GM21825 (cell line): Measurements from ENCODE around the gene TMEM108.

Experiments used
- ATAC-seq: cut with Tn5 transposase; IDR thresholded peaks from one replicate; pipeline ENCODE4 v1.9.1; 2021; ENCODE audit warnings: mild to moderate bottlenecking, moderate library complexity; ENCODE audit not compliant: unreplicated experiment

TMEM108 gene

DNA sequence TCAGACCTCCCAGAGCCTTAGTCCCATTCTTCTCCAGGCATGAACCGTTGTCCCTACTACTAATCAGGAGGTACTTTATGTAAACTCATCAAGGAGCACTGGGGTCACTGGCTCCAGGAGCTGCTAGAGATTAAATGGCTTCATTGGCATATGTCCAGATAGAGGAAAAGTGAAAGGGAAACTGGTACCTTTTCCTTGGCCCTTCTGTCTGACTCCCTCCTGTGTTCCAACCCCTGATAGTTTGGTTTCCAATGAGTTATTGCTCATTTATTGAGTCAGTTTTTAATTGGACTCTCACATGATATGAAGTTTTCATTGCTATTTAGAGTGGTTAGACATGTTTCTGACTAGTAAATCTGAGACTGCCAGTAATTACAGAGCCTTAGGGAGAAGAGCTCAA lies 231.2 kb downstream of the TMEM108 start:
- ATAC-seq = no peak

- ATAC-seq = no peak
Observed at GRCh38 chr3:133270631-133271030, 232.4 kb downstream of the TMEM108 start.

- no peak for ATAC-seq
Observed at GRCh38 chr3:133271042-133271441, 232.9 kb downstream of the TMEM108 start.

- no peak for ATAC-seq
Observed at GRCh38 chr3:133271539-133271938, 233.3 kb downstream of the TMEM108 start.

- no peak for ATAC-seq
Observed at GRCh38 chr3:133273346-133273745, 235.2 kb downstream of the TMEM108 start.

DNA sequence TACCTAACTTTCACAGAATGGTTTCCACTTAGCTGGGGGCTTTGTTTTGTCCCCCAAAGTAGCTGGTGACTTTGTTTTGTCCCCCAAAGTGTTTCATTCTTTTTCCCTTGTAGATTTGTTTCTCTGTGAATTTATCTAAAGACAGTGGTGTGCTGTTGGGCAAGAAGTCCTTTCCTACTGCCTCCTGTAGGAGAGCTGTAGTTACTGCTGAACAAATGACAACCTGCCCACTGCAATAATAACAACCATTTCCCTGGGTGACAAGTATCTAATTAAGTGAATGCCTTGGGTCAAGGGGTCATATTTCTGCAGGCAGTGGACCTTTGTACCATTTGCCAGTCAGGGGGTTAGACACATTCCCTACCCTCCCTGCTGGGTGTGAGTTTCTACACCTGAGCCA lies 236.3 kb downstream of the TMEM108 start:
- ATAC-seq = no peak

DNA sequence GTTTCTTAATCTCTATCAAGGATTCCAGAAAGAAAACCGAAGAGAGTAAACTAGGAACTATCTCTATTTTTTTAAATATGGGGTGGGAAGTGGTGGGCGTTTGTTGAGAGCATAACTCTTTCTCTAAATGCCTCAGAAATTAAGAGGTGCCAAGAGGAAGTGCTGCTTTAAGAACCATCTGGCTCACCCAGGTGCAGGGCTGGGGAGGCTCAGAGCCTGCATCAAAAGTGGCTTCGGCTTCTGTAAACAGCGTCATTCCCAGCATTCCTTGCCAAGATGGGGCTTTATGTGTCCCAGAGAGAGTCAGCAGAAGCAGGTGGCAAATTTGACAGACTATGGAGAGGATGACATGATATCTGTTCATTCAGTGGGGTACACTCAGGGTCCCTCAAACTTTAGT lies 238.4 kb downstream of the TMEM108 start:
- ATAC-seq = no peak

DNA sequence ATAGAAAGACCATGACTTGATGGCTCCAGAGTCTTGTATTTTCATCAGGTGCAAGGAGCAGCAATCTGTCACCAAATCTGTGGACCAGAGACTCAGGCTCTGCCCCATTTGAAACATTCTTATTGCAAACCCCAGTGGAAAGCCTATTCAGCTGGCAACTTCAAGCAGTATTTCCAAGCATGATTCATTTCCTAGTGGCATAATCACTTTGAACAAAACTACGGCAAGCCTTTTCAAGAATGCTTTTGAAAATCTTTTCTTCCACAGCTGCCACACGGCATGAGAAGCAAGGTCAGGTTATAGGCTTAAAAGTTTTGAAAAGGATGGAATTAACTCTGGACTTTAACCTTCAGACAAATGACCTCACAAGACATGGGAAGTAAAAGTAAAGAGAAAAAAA lies 239.6 kb downstream of the TMEM108 start:
- ATAC-seq = no peak

- no peak for ATAC-seq
Observed at GRCh38 chr3:133278260-133279043, 240.3 kb downstream of the TMEM108 start.

GRCh38 chr3:133280586-133280985 lies 242.4 kb downstream of the TMEM108 start:
- ATAC-seq = no peak

GRCh38 chr3:133282236-133282635 lies 244.0 kb downstream of the TMEM108 start:
- ATAC-seq = no peak

- no peak for ATAC-seq
Observed at GRCh38 chr3:133283958-133284807, 246.0 kb downstream of the TMEM108 start.

DNA sequence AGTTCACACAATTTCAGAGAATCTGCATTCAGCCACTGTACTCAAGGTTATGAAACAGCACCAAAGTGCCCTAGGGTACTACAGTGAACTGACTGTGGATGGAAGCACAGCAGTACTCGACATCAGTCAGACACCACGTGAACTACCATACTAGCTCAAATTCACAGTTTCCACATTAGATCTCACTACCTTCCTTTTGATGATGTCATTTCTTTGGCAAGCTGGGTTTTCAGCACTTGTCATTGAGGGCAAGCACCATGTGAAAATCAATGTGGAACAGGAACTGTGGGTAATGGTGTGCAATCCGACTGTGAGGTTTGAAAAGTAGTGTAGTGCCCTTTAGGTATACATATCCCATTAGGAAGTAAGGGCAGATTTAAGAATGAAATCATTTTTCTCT lies 251.1 kb downstream of the TMEM108 start:
- ATAC-seq = no peak

DNA sequence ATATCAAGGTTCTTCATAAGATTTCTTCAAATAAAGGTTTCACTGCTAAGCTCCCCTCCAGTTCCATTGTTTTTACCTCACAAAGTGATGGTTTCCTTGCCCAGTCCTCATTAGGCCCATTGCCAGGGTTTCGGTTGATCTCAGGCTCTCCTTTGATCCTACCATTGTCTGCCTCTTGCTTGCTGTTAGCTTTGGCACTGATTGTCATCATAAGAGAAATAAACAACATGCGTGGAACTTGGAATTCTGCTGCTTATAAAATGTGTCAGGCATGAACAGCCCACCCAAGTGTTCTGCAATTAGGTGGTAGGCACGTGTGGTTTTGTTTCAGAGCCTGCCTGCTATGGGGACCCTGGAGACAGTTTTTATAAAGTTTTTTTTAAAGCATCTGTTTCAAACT lies 254.1 kb downstream of the TMEM108 start:
- ATAC-seq = no peak

GRCh38 chr3:133293397-133294110 lies 255.4 kb downstream of the TMEM108 start:
- ATAC-seq = no peak

- ATAC-seq = no peak
Observed at GRCh38 chr3:133294253-133294652, 256.1 kb downstream of the TMEM108 start.

- peak; percentile 60 for ATAC-seq
Observed at GRCh38 chr3:133295199-133295901, 257.2 kb downstream of the TMEM108 start.

DNA sequence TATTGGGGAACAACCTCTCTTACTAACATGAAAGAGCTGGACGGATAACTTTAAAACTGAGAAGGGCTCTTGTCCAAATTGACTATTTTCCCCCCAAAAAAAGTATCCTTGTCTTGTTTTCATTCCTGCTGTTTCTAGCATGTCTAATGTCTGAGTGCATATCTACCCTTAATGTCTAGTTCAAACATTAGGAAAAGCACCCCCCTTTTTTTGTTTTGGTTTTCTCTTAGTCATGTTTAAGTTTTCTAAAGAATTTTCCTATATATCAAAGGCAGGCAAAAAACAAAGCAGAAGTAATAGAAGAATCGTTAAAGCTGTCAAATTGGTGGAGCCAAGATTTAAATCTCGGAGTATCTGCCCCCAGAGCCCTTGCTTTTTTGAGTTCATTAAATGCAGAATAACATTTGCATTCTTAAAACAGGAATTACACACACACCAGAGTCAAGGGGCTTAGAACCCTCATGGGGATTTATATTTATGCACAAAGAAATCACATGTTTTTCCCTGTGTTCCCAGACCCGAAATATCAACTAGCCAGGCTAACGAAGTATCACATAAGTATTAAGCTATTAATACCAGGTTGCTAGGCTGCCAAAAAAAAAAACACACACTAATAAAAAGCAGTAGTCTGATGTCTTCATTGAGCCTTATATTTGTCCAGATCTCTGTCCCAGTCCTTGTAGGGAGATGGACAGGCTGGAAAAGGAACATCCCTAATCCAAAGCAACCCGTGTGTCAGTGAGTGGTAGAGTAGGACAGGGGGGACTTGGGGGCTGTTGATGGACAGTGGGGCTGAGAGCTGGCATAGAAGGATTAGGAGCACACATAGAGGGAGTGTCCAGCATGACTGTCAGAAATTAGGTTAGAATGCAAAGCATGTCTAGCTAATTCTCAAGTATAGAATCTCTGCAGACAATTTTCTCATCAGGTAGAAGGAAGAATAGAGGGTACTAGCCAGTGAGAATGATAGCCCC lies 258.0 kb downstream of the TMEM108 start:
- ATAC-seq = no peak

- ATAC-seq = no peak
Observed at GRCh38 chr3:133296981-133297380, 258.8 kb downstream of the TMEM108 start.

- no peak for ATAC-seq
Observed at GRCh38 chr3:133300102-133300501, 261.9 kb downstream of the TMEM108 start.
